ENCODE data around the gene ITGB8. TPM values are rescaled to one million over a fixed set of nuclear protein-coding genes. Genes with fewer than 3 reads are reported as not detected.

The ITGB8 gene
- total and polyA plus RNA-seq, 2 experiments from 2014 or later = 0.71 to 3.0 TPM

GRCh38 chr7:20424500-20424899 is 93.8 kb downstream of the ITGB8 start (continued):
- TF ChIP-seq ZNF462 (CRISPR knock-in tag; IDR thresholded peaks at IDR 0.05) = no peak
- no peak for TF ChIP-seq EZH2phosphoT487 (IDR thresholded peaks at IDR 0.05; ENCODE audit: unreplicated experiment)

GRCh38 chr7:20430664-20431063 is 100.0 kb downstream of the ITGB8 start:
- no peaks in the 10 kb centered on the region for H3F3A ChIP-seq (replicated peaks; ENCODE audit: low read depth)
- no peak for ATAC-seq
- Mint-ChIP-seq H3K27ac (no peak overlapping the region), H3K9me3 (no peaks in the 10 kb centered on the region), H3K36me3 (ENCODE audit: low read depth) (no peaks in the 10 kb centered on the region), H3K27me3 (ENCODE audit: insufficient read depth, low read depth, poor library complexity) (no peaks in the 10 kb centered on the region), H3K4me1 (no peaks in the 10 kb centered on the region), H3K4me3 (no peak overlapping the region)
- no peaks in the 10 kb centered on the region for H4K20me1 ChIP-seq (replicated peaks; ENCODE audit: insufficient read depth)
- no peaks in the 10 kb centered on the region for H3K9me2 ChIP-seq (ENCODE audit: insufficient read depth)
- H3K27me3 ChIP-seq (ENCODE audit: insufficient read depth) = no peaks in the 10 kb centered on the region
- H3K27ac ChIP-seq (ENCODE audit: low read depth) = no peak overlapping the region
- H3K36me3 ChIP-seq (ENCODE audit: insufficient read depth) = no peaks in the 10 kb centered on the region
- no peak overlapping the region for H3K4me2 ChIP-seq
- no peak overlapping the region for H3K4me3 ChIP-seq
- H3K79me2 ChIP-seq (replicated peaks; ENCODE audit: insufficient read depth) = no peaks in the 10 kb centered on the region
- no peak overlapping the region for H2AFZ ChIP-seq
- H3K4me1 ChIP-seq (ENCODE audit: insufficient read depth) = no peaks in the 10 kb centered on the region
- no peak for DNase-seq (ENCODE audit: low spot score)
- no peak for TF ChIP-seq EZH2phosphoT487 (IDR thresholded peaks at IDR 0.05; ENCODE audit: unreplicated experiment)
- TF ChIP-seq ETS1 (IDR thresholded peaks at IDR 0.05) = no peak
- TF ChIP-seq ZNF114 (CRISPR knock-in tag; IDR thresholded peaks at IDR 0.05) = no peak
- no peak for TF ChIP-seq JUNB (IDR thresholded peaks at IDR 0.05; ENCODE audit: unreplicated experiment)
- TF ChIP-seq CREB1 (CRISPR knock-in tag; IDR thresholded peaks at IDR 0.05; ENCODE audit: low read depth) = no peak
- no peak for TF ChIP-seq ZNF331 (CRISPR knock-in tag; IDR thresholded peaks at IDR 0.05; ENCODE audit: low read depth)
- no peak for TF ChIP-seq POLR2AphosphoS5 (IDR thresholded peaks at IDR 0.05; ENCODE audit: low read depth)
- TF ChIP-seq NANOG (IDR thresholded peaks at IDR 0.05; ENCODE audit: borderline replicate concordance) = no peak
- no peak for TF ChIP-seq CTCF (conservative IDR thresholded peaks at IDR 0.05; ENCODE audit: low read depth in 2 of 2)

Data from GM23338 (cell line).